Heart left ventricle (tissue), 16 donors: Measurements from ENCODE around the gene GCLM. TPM values are rescaled to one million over a fixed set of nuclear protein-coding genes. Genes with fewer than 3 reads are reported as not detected.
A peak's percentile ranks its signal among the peaks of the same experiment; 100 is the strongest.

Experiments used
- ATAC-seq, 4 donors: fragments of 200-7000 bp; cut with Tn5 transposase; one replicate each; pipeline ENCODE4 v1.9.1; 2020 to 2022; ENCODE audit warnings: moderate library complexity in 4 of 4, mild to moderate bottlenecking in 3 of 4, moderate number of reproducible peaks in 1 of 4
- DNase-seq, 5 donors: peaks; one replicate each; pipeline ENCODE4 v3.0.0-alpha.2; 2020
- H3K27ac ChIP-seq, 12 donors: fragments of 200-600 bp; sonication (generic) in 4 of 12; one replicate each; pipeline versions ENCODE4 v1.5.0 to v1.8.0; 2016 to 2022; ENCODE audit warnings: mild to moderate bottlenecking in 2 of 12
- H3K27me3 ChIP-seq, 9 donors: fragments of 200-600 bp; sonication (generic) in 2 of 9; one replicate each; pipeline versions ENCODE4 v1.5.1 to v1.8.0; 2016 to 2022; ENCODE audit warnings: mild to moderate bottlenecking in 3 of 9
- H3K36me3 ChIP-seq, 9 donors: fragments of 200-600 bp; sonication (generic) in 2 of 9; one replicate each; pipeline versions ENCODE4 v1.5.0 to v1.8.0; 2018 to 2022; ENCODE audit warnings: mild to moderate bottlenecking in 2 of 9
- H3K4me1 ChIP-seq, 12 donors: fragments of 200-600 bp; sonication (generic) in 4 of 12; one replicate each; pipeline versions ENCODE4 v1.5.0 to v1.8.0; 2016 to 2022; ENCODE audit warnings: mild to moderate bottlenecking in 3 of 12
- H3K4me3 ChIP-seq, 12 donors: fragments of 200-600 bp; sonication (generic) in 4 of 12; one replicate each; pipeline versions ENCODE4 v1.5.0 to v1.8.0; 2017 to 2022; ENCODE audit warnings: mild to moderate bottlenecking in 9 of 12, moderate library complexity in 4 of 12
- H3K9me3 ChIP-seq, 12 donors: fragments of 200-600 bp; sonication (generic) in 4 of 12; one replicate each; pipeline versions ENCODE4 v1.5.0 to v1.8.0; 2016 to 2022; ENCODE audit warnings: mild to moderate bottlenecking in 1 of 12
- POLR2A ChIP-seq, 2 donors: fragments of 450-650 bp; IDR thresholded peaks; one replicate each; pipeline ENCODE4 v1.6.1; 2017; ENCODE audit warnings: antibody characterized with exemption in 2 of 2, mild to moderate bottlenecking in 2 of 2, moderate library complexity in 2 of 2
- WGBS, 4 donors: extraction: QIAGEN DNeasy Blood & Tissue Kit in 2 of 4; methylation state at CpG; one replicate each; pipeline versions ENCODE4 v1.1.5 to v1.1.7; 2013 to 2018; 5-methylcytosine and 5-hydroxymethylcytosine counted together
- intact Hi-C, 10 donors: fragments of 100-400 bp; cut with DNase I; formaldehyde crosslinking; loops; one replicate each; pipeline versions ENCODE4 v1.11.1 to v1.14.2; 2022
- polyA plus RNA-seq, 2 donors: library from polyadenylated mRNA; stranded (reverse); fragments of 200-250 nt; gene quantifications; one replicate each; pipeline ENCODE4 v1.2.3, GENCODE V29; 2013
- total RNA-seq, 9 donors: library from RNA; depleted of rRNA in 2 of 9; stranded (reverse); fragments of >200 nt in 2 of 9; fragmentation: NEBNext Ultra II Directional in 3 of 9; extraction: Animal tissue kit (Norgen Biotek cat#: 25700) in 3 of 9; gene quantifications; one replicate each; pipeline versions ENCODE4 v1.1.0 to v1.2.4, GENCODE V29; 2016 to 2023
- TF ChIP-seq, protein P1 (sequence below), 12 donors: fragments of 200-600 bp; sonication (generic) in 4 of 12; IDR thresholded peaks; one replicate each; pipeline versions ENCODE4 v1.5.0 to v1.8.0; 2018 to 2022; ENCODE audit warnings: antibody characterized with exemption in 12 of 12, mild to moderate bottlenecking in 5 of 12
- donor health status: ischemic (EF 13 %, LVEDD 7.1; RV severe dilation, severe dysfunction).
- donor health status: healthy with polysubstance abuse.
- donor health status: DM: no; HTN: yes; CAD: no.
- donor health status: DM: no; HTN: no; CAD: no.
- donor health status: ischemic (EF 25% LVEDD 6.9; RV normal size, moderate dysfunction).
- donor health status: ischemic (EF 25% LVEDD 5.7; RV mildly dilated, moderate dysfunction).
- donor health status: healthy.
- donor health status: DM: yes; HTN: yes; CAD: no.
- donor health status: ischemic (EF 35%, LVEDD 5.7; RV mildly dilated, moderate dysfunction).
- donor health status: nonischemic (EF 11% LVEDD 7.7; RV severe dilation, severe dysfunction).
- donor health status: DM: yes; HTN: yes; CAD: no.
- donor health status: PGD.
- donor health status: ischemic (EF 29% LVEDD 5.4; RV normal size, mild dysfunction).
- donor health status: nonischemic (EF 23%, LVEDD 6.1; RV moderate dilation, normal function).

GCLM gene
- total and polyA plus RNA-seq, 11 donors, result 1.8 to 21.9 (median 10.7) TPM

DNA sequence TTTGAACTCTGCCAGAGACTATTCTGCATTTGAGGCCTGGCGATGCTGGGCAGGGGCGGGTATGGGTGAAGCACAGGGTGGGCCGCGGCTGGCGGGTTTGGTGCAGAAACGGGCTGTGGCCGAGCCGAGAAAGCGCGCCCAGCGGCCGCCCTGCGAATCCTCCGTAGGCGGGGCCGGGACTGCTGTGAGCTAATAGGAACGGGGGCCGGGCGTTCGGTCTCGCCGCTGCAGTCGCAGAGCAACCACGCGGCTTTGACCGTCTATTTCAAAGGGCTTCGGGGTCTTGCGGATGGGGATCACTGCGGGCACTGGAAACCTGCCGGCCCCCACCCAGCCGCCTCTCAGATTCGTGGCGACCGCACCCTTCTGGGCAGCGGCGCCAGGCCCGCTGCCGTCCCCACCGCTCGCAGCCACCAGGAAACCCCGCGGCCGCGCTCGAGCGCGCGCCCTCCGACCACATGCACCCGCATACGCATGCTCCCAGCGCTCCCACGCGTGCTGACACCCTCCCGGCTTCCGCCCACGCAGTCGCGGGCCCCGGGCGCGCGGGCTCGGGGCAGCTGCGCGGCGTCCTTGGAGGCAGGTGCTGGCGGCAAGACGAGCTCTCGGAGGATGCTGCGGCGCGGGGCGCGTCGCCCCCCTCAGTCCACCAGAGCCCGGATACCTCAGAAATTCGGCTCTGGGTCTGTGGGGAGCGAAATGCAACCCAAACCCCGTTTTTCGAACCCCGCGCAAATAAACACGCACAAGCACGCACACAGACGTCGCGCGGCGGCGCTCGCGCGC lies 62.8 kb downstream of the GCLM start:
- WGBS, 4 donors, result 0 to 1% (median 0%) methylated on average over 33 to 94 of the region's 94 CpGs
- intact Hi-C loops, result loop anchor here (2.0 to 10.0 kb wide), 14 partner anchors 61 to 544 kb away; partner anchors contain the start of genes DR1 (in 2 of the 10), FNBP1L (in 1 of the 10) and GCLM (in 1 of the 10)
- peak; percentile 49 to 78 (median 74) for ATAC-seq
- Histone ChIP-seq H3K4me3 (peak overlapping the region; percentile 79 to 93 (median 86)), H3K36me3 (no peaks in the 10 kb centered on the region), H3K4me1 (peaks cover 0 to 34% (median 22%) of the 10 kb centered on the region in 12 donors), H3K27ac (peak overlapping the region; percentile 87 to 99 (median 98)), H3K9me3 (peaks cover 0 to 4% (median 0%) of the 10 kb centered on the region in 12 donors), H3K27me3 (no peaks in the 10 kb centered on the region)
- TF ChIP-seq, protein P1, sequence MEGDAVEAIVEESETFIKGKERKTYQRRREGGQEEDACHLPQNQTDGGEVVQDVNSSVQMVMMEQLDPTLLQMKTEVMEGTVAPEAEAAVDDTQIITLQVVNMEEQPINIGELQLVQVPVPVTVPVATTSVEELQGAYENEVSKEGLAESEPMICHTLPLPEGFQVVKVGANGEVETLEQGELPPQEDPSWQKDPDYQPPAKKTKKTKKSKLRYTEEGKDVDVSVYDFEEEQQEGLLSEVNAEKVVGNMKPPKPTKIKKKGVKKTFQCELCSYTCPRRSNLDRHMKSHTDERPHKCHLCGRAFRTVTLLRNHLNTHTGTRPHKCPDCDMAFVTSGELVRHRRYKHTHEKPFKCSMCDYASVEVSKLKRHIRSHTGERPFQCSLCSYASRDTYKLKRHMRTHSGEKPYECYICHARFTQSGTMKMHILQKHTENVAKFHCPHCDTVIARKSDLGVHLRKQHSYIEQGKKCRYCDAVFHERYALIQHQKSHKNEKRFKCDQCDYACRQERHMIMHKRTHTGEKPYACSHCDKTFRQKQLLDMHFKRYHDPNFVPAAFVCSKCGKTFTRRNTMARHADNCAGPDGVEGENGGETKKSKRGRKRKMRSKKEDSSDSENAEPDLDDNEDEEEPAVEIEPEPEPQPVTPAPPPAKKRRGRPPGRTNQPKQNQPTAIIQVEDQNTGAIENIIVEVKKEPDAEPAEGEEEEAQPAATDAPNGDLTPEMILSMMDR (IDR thresholded peaks at IDR 0.05), result peak in 9 of 12 donors; percentile 17 to 59 (median 39)
- TF ChIP-seq POLR2A (IDR thresholded peaks at IDR 0.05), result peak in 1 of 2 donors; percentile 47
- peak; percentile 89 to 93 (median 90) for DNase-seq

DNA sequence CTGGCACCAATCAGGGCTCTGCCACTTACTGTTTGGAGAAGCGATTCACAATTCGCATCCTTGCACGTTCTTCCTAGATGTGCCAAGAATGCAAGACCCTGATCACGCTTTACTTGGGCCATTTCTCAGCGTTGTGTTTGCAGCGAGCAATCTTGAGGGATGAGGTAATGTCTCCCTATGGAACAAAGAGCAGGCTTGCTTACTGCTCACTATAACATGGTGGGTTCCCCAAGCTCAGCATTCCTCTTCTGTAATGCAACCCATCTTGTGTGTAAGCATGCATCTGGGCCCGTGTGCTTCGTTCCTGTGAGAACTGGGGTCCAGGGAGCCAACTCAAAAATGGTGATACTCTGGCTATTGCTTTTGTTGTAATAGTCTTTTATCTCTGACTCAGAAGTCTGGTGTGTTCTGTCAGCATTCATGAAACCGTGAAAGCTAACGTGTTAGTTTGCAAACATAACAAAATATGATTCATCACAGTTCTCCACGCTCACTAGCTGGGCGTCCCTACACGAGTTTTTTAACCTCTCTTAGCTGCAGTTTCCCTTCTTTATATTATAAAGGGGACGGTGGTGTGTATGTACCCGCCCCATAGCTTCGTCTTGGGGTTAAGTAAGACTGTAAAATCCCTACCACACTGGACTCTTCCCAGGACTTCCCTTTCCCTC lies 63.6 kb downstream of the GCLM start:
- Histone ChIP-seq H3K27ac (peak overlapping the region; percentile 87 to 99 (median 98)), H3K9me3 (peaks cover 0 to 4% (median 0%) of the 10 kb centered on the region in 12 donors), H3K4me1 (peaks cover 0 to 33% (median 22%) of the 10 kb centered on the region in 12 donors), H3K27me3 (no peaks in the 10 kb centered on the region), H3K36me3 (no peaks in the 10 kb centered on the region), H3K4me3 (peak overlapping the region; percentile 79 to 93 (median 86))
- peak in 1 of 4 donors; percentile 11 for ATAC-seq
- intact Hi-C loops, result loop anchor here (2.0 to 10.0 kb wide), 16 partner anchors 62 to 543 kb away; partner anchors contain the start of genes DR1 (in 2 of the 10), FNBP1L (in 1 of the 10) and GCLM (in 1 of the 10)
- no peak for TF ChIP-seq POLR2A (IDR thresholded peaks at IDR 0.05)
- TF ChIP-seq, protein P1 (IDR thresholded peaks at IDR 0.05), result no peak
- WGBS, 4 donors, result 28 to 38% (median 34%) methylated on average over 16 of the region's 16 CpGs
- DNase-seq, result no peak

DNA sequence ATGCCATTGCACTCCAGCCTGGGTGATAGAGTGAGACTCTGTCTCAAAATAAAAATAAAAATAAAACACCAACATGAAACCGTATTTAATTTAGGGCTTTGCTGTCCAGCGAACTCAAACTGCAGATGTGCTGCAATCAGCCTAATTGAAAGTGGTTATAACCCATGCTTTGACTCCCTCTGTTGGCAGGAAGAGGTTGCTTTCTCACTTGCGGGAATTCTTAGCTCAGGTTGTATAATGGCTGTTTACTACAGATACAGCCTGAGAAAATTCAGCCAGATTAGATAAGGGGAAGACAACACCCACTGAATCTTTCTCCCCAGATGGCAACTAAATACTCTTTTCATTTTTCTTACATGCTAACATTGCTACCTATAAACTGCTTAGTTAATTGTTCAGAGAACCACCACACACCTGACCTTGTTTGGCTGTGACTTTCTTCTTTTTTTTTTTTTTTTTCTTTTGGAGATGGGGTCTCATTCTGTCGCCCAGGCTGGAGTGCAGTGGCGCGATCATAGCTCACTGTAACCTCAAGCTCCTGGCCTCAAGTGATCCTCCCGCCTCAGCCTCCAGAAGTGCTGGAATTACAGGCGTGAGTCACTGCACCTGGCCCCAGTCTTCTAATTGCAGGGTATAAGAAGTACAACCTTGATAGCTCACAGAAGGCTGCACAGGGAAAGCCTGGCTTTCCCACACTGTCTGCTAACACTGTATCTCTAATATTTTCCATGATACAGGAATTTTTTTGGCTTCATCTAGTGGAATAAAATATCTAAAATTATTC lies 64.8 kb downstream of the GCLM start:
- DNase-seq (peak in 3 of 5 donors; percentile 33 to 50 (median 35)), ATAC-seq (peak in 1 of 4 donors; percentile 27)
- Histone ChIP-seq H3K4me3 (peak overlapping the region in 1 of 12 donors; percentile 3), H3K36me3 (peaks cover 0 to 4% (median 0%) of the 10 kb centered on the region in 9 donors), H3K9me3 (no peaks in the 10 kb centered on the region), H3K27me3 (no peaks in the 10 kb centered on the region), H3K4me1 (peaks cover 0 to 35% (median 22%) of the 10 kb centered on the region in 12 donors), H3K27ac (peak overlapping the region in 5 of 12 donors; percentile 22 to 99 (median 50))
- WGBS, 4 donors, result 51 to 54% (median 52%) methylated on average over 8 of the region's 8 CpGs
- TF ChIP-seq POLR2A (IDR thresholded peaks at IDR 0.05), result no peak
- TF ChIP-seq, protein P1 (IDR thresholded peaks at IDR 0.05), result peak; percentile 52 to 88 (median 68)
- intact Hi-C loops, result loop anchor here (2.0 to 10.0 kb wide), 14 partner anchors 63 to 542 kb away; partner anchors contain the start of genes DR1 (in 1 of the 10), FNBP1L (in 1 of the 10) and GCLM (in 1 of the 10)
